GM18526 (cell line): Measurements from ENCODE around the gene TPSG1.
"Not testable (repeated sequence)": the region's sequence is repeated elsewhere in the genome, so short reads cannot be mapped to it uniquely, and the experiment has no call there.

Experiments
- POLR2A ChIP-seq: IDR thresholded peaks from 3 replicates; pipeline ENCODE4 v1.6.1; 2011; ENCODE audit not compliant: insufficient read length; ENCODE audit errors: extremely low read depth

Gene TPSG1

GRCh38 chr16:1258906-1259759, 34.1 kb upstream of the TPSG1 start:
- no peak for TF ChIP-seq POLR2A

- TF ChIP-seq POLR2A, result no peak
These were observed 33.1 kb upstream of the TPSG1 start for GRCh38 chr16:1258225-1258600.

GRCh38 chr16:1257561-1258224, 32.6 kb upstream of the TPSG1 start:
- TF ChIP-seq POLR2A, result no peak

- TF ChIP-seq POLR2A, result no peak
These were observed 31.8 kb upstream of the TPSG1 start for GRCh38 chr16:1256874-1257322.

GRCh38 chr16:1255276-1256122, 30.4 kb upstream of the TPSG1 start, which contains the start of gene TPSD1:
Gene TPSD1 (plus strand): TSS chr16:1256069. CDS start chr16:1256281, 212 bp downstream.
- TF ChIP-seq POLR2A, result not testable (repeated sequence)

- no peak for TF ChIP-seq POLR2A
These were observed 20.5 kb upstream of the TPSG1 start for GRCh38 chr16:1245452-1246020.

- no peak for TF ChIP-seq POLR2A
These were observed 19.8 kb upstream of the TPSG1 start for GRCh38 chr16:1244881-1245280.

GRCh38 chr16:1240436-1240835, 15.4 kb upstream of the TPSG1 start, which contains the start of gene TPSAB1:
Gene TPSAB1 (plus strand): TSS chr16:1240705. CDS start chr16:1240939, 234 bp downstream.
- not testable (repeated sequence) for TF ChIP-seq POLR2A

- TF ChIP-seq POLR2A, result no peak
These were observed 12.9 kb upstream of the TPSG1 start for GRCh38 chr16:1237990-1238389.

GRCh38 chr16:1230084-1230470, 5.0 kb upstream of the TPSG1 start, which contains the start of gene TPSB2:
Gene TPSB2 (minus strand): TSS chr16:1230184. CDS start chr16:1229951, 233 bp downstream.
- not testable (repeated sequence) for TF ChIP-seq POLR2A

- no peak for TF ChIP-seq POLR2A
These were observed 510 bp downstream of the TPSG1 start for GRCh38 chr16:1224558-1224957.

GRCh38 chr16:1223355-1224214, 1.5 kb downstream of the TPSG1 start:
- TF ChIP-seq POLR2A, result no peak

- TF ChIP-seq POLR2A, result no peak
These were observed 2.3 kb downstream of the TPSG1 start for GRCh38 chr16:1222553-1223354.
